Measurements from ENCODE around the gene CTDSP2.

- TF ChIP-seq CTCF (IDR thresholded peaks at IDR 0.05 in 4 of 5, conservative IDR thresholded peaks at IDR 0.05 in 1 of 5): no peak
- TF ChIP-seq POLR2A (IDR thresholded peaks at IDR 0.05): no peak
These were observed 5.8 kb downstream of the CTDSP2 start for GRCh38 chr12:57840726-57841125.
